Transverse colon (tissue), 4 donors: ENCODE measurements around the gene REV3L. TPM values are rescaled to one million over a fixed set of nuclear protein-coding genes. Genes with fewer than 3 reads are reported as not detected.
A peak's percentile ranks its signal among the peaks of the same experiment; 100 is the strongest.
"Not testable (repeated sequence)": the region's sequence is repeated elsewhere in the genome, so short reads cannot be mapped to it uniquely, and the experiment has no call there.

ENCODE experiments used
- DNase-seq: peaks from one replicate; pipeline ENCODE4 v3.0.0-alpha.2; 2019
- H3K27ac ChIP-seq, 4 donors: fragments of 200-600 bp; sonication (generic); 2 replicates each; pipeline ENCODE4 v1.5.1; 2016 to 2018; ENCODE audit warnings: inconsistent platforms in 4 of 4
- H3K27me3 ChIP-seq: fragments of 200-600 bp; sonication (generic); 2 replicates; pipeline ENCODE4 v1.5.1; 2017; ENCODE audit warnings: inconsistent platforms
- H3K36me3 ChIP-seq, 4 donors: fragments of 200-600 bp; sonication (generic); 2 replicates each; pipeline ENCODE4 v1.5.1; 2017 to 2019; ENCODE audit warnings: inconsistent platforms in 4 of 4
- H3K4me1 ChIP-seq, 4 donors: fragments of 200-600 bp; sonication (generic); 2 replicates each; pipeline ENCODE4 v1.5.1; 2017 to 2020; ENCODE audit warnings: inconsistent platforms in 4 of 4
- H3K4me3 ChIP-seq, 4 donors: fragments of 200-600 bp; sonication (generic); 1 replicate in 1 of 4; 2 replicates in 3 of 4; pipeline versions ENCODE4 v1.5.1 to v1.6.1; 2017 to 2019; ENCODE audit warnings: inconsistent platforms in 4 of 4
- H3K9me3 ChIP-seq, 2 donors: fragments of 200-600 bp; sonication (generic); 2 replicates each; pipeline ENCODE4 v1.5.1; 2017 to 2019; ENCODE audit warnings: inconsistent platforms in 2 of 2
- EP300 ChIP-seq: sonication (generic); formaldehyde crosslinking; IDR thresholded peaks from one replicate; pipeline ENCODE4 v1.6.1; 2017; ENCODE audit warnings: antibody characterized with exemption, low read depth
- POLR2A ChIP-seq: fragments of 450-650 bp; IDR thresholded peaks from one replicate; pipeline ENCODE4 v1.6.1; 2016; ENCODE audit warnings: antibody characterized with exemption, mild to moderate bottlenecking, moderate library complexity
- POLR2AphosphoS5 ChIP-seq, 3 donors: sonication (generic); formaldehyde crosslinking; IDR thresholded peaks; one replicate each; pipeline ENCODE4 v1.6.1; 2016; ENCODE audit warnings: antibody characterized with exemption in 3 of 3
- WGBS, 2 donors: methylation state at CpG; one replicate each; pipeline ENCODE4 v1.1.5; 2018; ENCODE audit warnings: low coverage in 1 of 2; 5-methylcytosine and 5-hydroxymethylcytosine counted together
- in situ Hi-C, 4 donors: fragments of 200-750 bp; cut with MboI; loops; one replicate each; pipeline versions ENCODE4 v1.15.0 to v1.15.1; 2017; ENCODE audit warnings: low sequenced_read_pairs in 3 of 4, low pct_ligation_motif_present in 1 of 4, low pct_unique_long_range_greater_than_20kb in 1 of 4
- intact Hi-C: fragments of 100-400 bp; cut with DNase I; formaldehyde crosslinking; loops from one replicate; pipeline ENCODE4 v1.15.1; 2023; ENCODE audit warnings: low total_unique reads
- total RNA-seq, 4 donors: library from RNA; depleted of rRNA; stranded (reverse); fragments of >200 nt; gene quantifications; one replicate each; pipeline ENCODE4 v1.1.0, GENCODE V29; 2016
- TF ChIP-seq, protein P1 (sequence below), 5 experiments: fragments of 200-600 bp in 3 of 5; fragments of 450-650 bp in 2 of 5; sonication (generic) in 3 of 5; IDR thresholded peaks; 1 replicate in 2 of 5; 2 replicates in 3 of 5; pipeline ENCODE4 v1.5.1; 2016 to 2017; ENCODE audit warnings: antibody characterized with exemption in 5 of 5, inconsistent platforms in 3 of 5, mild to moderate bottlenecking in 2 of 5, moderate library complexity in 1 of 5

REV3L gene
- total RNA-seq, 4 donors from 2014 or later: 24.7 to 256 (median 34.7) TPM

DNA sequence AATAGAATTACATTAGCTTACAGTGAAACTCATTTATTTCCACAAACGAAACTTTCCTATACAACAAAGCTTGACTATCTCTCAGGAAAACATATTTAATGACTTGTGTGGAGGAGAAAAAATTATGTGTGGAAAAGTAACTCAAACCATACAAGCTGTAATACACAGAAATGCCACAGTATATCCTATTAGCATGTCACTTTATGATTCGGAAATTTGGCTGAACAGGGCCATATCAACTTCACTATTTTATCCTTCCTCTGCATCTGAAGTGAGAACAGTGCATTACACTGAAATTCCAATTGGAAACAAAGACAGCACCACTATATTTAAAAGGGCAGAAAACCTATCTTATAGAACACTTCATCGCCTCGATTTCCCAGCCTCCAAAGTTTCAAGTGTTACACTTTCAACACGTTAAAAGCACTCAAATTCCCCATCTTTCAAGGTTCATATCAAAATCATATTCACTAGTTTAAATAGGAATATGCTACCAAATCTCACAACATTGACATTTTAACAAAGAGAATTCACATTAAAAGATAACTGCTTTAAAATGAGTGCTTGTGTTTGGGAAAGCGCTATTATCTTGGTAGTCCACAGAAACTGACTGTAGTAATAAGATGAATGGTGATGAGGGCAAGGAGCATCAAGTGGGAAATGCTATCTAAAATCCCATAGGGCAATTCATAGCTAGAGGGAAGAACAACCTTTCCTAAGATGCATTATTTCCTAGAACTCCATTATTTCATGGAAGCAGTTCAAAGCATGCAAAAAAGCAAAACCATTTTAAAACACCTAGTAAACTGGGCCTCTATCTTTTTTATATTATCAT lies 1.8 kb downstream of the REV3L start:
- DNase-seq: no peak

DNA sequence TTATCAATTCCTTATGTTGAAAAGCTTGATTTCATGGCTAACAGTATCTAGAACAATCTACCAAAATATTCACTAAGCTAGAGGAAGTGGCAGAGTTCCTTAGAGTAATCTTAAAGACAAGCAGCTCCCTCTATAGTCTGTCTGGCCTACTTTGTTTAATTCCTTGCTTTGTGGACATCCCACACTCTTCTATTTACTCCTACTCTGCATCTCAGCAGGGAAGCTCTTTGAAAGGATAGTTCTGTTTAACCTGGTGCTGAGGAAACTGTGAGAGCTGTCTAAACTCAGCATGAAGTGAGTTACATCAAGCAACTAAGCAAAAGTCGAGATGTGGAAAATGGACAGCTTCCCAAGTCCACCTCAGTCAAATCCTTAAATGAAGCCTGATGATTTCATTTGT lies 4.3 kb downstream of the REV3L start:
- Histone ChIP-seq H3K4me1 (peaks cover 13 to 52% (median 34%) of the 10 kb centered on the region in 4 donors), H3K27ac (peak overlapping the region; percentile 33 to 100 (median 68)), H3K36me3 (no peaks in the 10 kb centered on the region), H3K9me3 (no peaks in the 10 kb centered on the region), H3K27me3 (no peaks in the 10 kb centered on the region), H3K4me3 (no peak overlapping the region)
- intact Hi-C loops: loop anchor here (10.0 kb wide), 1 partner anchor 114 kb away; no protein-coding TSS in a partner anchor
- 11% methylated on average over 1 of the region's 1 CpG; no CpG with 5 or more reads in 1 of the 2 donors for WGBS, 2 donors
- no peak for DNase-seq
- in situ Hi-C loops: loop anchor here in 2 of 4 donors (25.0 kb wide), 2 partner anchors 109 to 216 kb away; a partner anchor contains a TSS
- no peak for TF ChIP-seq POLR2A
- TF ChIP-seq, protein P1, sequence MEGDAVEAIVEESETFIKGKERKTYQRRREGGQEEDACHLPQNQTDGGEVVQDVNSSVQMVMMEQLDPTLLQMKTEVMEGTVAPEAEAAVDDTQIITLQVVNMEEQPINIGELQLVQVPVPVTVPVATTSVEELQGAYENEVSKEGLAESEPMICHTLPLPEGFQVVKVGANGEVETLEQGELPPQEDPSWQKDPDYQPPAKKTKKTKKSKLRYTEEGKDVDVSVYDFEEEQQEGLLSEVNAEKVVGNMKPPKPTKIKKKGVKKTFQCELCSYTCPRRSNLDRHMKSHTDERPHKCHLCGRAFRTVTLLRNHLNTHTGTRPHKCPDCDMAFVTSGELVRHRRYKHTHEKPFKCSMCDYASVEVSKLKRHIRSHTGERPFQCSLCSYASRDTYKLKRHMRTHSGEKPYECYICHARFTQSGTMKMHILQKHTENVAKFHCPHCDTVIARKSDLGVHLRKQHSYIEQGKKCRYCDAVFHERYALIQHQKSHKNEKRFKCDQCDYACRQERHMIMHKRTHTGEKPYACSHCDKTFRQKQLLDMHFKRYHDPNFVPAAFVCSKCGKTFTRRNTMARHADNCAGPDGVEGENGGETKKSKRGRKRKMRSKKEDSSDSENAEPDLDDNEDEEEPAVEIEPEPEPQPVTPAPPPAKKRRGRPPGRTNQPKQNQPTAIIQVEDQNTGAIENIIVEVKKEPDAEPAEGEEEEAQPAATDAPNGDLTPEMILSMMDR (IDR thresholded peaks at IDR 0.05): peak; percentile 25 to 40 (median 28)

More for the DNA sequence above, 1.8 kb downstream of the REV3L start:
- Histone ChIP-seq H3K27me3 (no peaks in the 10 kb centered on the region), H3K4me1 (peaks cover 13 to 57% (median 46%) of the 10 kb centered on the region in 4 donors), H3K9me3 (no peaks in the 10 kb centered on the region), H3K36me3 (no peaks in the 10 kb centered on the region), H3K27ac (peak overlapping the region; percentile 98 to 100 (median 98)), H3K4me3 (peak overlapping the region; percentile 81 to 94 (median 92))
- TF ChIP-seq EP300: no peak
- TF ChIP-seq POLR2AphosphoS5 (IDR thresholded peaks at IDR 0.05): no peak
- TF ChIP-seq, protein P1 (IDR thresholded peaks at IDR 0.05): peak in 2 of 5 experiments; percentile 3 to 21
- no peak for TF ChIP-seq POLR2A
- WGBS, 2 donors: 26 to 28% methylated on average over 2 to 6 of the region's 6 CpGs
- intact Hi-C loops: loop anchor here (10.0 kb wide), 2 partner anchors 84 to 124 kb away; partner anchors contain the start of gene TRAF3IP2
- in situ Hi-C loops: loop anchor here in 2 of 4 donors (25.0 kb wide), 2 partner anchors 106 to 219 kb away; a partner anchor contains a TSS

DNA sequence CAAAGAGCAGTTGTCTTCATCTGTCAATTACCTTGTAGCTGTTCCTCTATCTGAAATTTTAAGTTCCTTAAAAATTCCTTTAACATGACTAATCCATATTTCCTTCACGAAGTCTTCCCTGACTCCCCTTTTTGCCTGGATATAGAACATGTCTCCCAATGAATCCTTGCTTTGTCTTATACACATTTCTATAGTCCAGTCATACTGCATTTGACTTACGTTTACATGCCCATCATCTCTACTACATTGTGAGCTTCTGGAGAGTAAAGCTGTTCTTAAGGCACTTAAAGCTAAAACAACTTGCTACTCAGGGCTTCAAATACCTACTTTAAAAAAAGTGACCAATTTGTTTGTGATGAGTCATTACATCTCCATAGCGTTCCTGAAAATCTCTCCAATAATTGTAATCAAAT lies 4.9 kb downstream of the REV3L start:
- Histone ChIP-seq H3K36me3 (no peaks in the 10 kb centered on the region), H3K27me3 (no peaks in the 10 kb centered on the region), H3K27ac (peak overlapping the region in 1 of 4 donors; percentile 38), H3K9me3 (no peaks in the 10 kb centered on the region), H3K4me3 (no peak overlapping the region), H3K4me1 (peaks cover 13 to 52% (median 34%) of the 10 kb centered on the region in 4 donors)
- WGBS, 2 donors: 33 to 35% methylated on average over 2 to 3 of the region's 3 CpGs
- in situ Hi-C loops (loop anchor here in 2 of 4 donors (25.0 kb wide), 2 partner anchors 109 to 216 kb away; a partner anchor contains a TSS), intact Hi-C loops (loop anchor here (10.0 kb wide), 1 partner anchor 113 kb away; no protein-coding TSS in a partner anchor)
- no peak for DNase-seq
- TF ChIP-seq POLR2A: no peak
- TF ChIP-seq EP300: no peak

DNA sequence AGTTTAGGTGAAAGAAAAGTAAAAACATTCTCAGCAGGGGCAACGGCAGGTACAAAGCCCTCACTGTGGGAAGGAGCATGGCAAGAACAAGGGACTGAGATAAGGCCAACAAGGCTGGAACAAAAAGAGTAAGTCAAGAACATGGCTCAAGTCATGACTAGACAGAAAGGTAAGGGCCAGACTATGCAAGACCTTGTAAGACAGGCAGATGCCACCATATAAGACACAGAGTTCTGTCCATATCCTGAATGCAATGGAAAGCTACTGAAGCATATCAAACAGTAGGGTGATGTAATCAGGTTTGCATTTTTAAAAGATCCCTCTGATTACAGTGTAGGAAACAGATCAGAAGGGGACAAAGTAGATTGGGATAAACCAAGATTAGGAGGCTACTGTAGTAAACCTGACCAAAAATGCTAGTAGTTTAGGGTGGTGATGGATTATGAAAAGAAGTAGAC lies 5.5 kb downstream of the REV3L start:
- in situ Hi-C loops: loop anchor here in 2 of 4 donors (25.0 kb wide), 2 partner anchors 110 to 215 kb away; a partner anchor contains a TSS
- H3K9me3 ChIP-seq: no peaks in the 10 kb centered on the region
- WGBS, 2 donors: 56 to 81% methylated on average over 1 of the region's 1 CpG
- intact Hi-C loops: loop anchor here (10.0 kb wide), 1 partner anchor 113 kb away; no protein-coding TSS in a partner anchor
- peak overlapping the region in 2 of 4 donors; percentile 5 to 38 for H3K27ac ChIP-seq
- H3K27me3 ChIP-seq: no peaks in the 10 kb centered on the region
- no peak overlapping the region for H3K4me3 ChIP-seq
- DNase-seq: no peak
- H3K4me1 ChIP-seq: peaks cover 13 to 52% (median 34%) of the 10 kb centered on the region in 4 donors
- H3K36me3 ChIP-seq: no peaks in the 10 kb centered on the region
- TF ChIP-seq POLR2A: no peak
- TF ChIP-seq, protein P1 (IDR thresholded peaks at IDR 0.05): no peak
- TF ChIP-seq POLR2AphosphoS5 (IDR thresholded peaks at IDR 0.05): no peak
- TF ChIP-seq EP300: no peak

DNA sequence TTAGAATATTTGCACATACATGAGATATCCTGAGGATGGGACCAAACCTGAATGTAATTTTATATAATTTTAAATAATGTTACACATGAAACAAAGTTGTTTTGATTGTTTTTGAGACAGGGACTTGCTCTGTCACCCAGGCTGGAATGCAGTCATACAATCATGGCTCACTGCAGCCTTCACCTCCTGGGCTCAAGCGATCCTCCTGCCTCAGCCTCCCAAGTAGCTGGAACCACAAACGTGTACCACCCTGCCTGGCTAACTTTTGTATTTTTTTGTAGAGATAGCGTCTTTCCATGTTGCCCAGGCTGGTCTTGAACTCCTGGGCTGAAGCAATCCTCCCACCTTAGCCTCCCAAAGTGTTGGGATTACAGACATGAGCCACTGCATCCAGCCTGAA lies 7.0 kb downstream of the REV3L start:
- in situ Hi-C loops: loop anchor here in 2 of 4 donors (25.0 kb wide), 2 partner anchors 111 to 214 kb away; a partner anchor contains a TSS
- 80 to 93% methylated on average over 2 to 3 of the region's 3 CpGs for WGBS, 2 donors
- not testable (repeated sequence) for H3K27me3 ChIP-seq, H3K4me3 ChIP-seq, H3K36me3 ChIP-seq, H3K9me3 ChIP-seq, H3K27ac ChIP-seq, DNase-seq
- H3K4me1 ChIP-seq: peaks cover 13 to 45% (median 29%) of the 10 kb centered on the region in 4 donors
- intact Hi-C loops: loop anchor here (10.0 kb wide), 1 partner anchor 111 kb away; no protein-coding TSS in a partner anchor
